ENCODE results near the gene DUSP5. TPM values are rescaled to one million over a fixed set of nuclear protein-coding genes. Genes with fewer than 3 reads are reported as not detected.
A peak's percentile ranks its signal among the peaks of the same experiment; 100 is the strongest.

Gene DUSP5
- total RNA-seq = 10 to 100 TPM in 1 of 2 donors, 1 to 10 TPM in 1; 6.9 to 33.1 TPM

- under 1% methylated on average over 45 of the region's 98 CpGs for WGBS
Measured at GRCh38 chr10:110497438-110498086, at the start of gene DUSP5. DUSP5 (plus strand) TSS chr10:110497907; CDS start chr10:110498122, 215 bp downstream.

GRCh38 chr10:110448682-110449418 lies 48.9 kb upstream of the DUSP5 start:
- Histone ChIP-seq H3K27ac (no peak overlapping the region), H3K27me3 (replicated peaks; ENCODE audit: insufficient read depth) (no peaks in the 10 kb centered on the region), H3K36me3 (no peaks in the 10 kb centered on the region), H3K9me3 (no peaks in the 10 kb centered on the region), H3K4me3 (no peak overlapping the region), H3K4me1 (replicated peaks) (no peaks in the 10 kb centered on the region)
- TF ChIP-seq CTCF (IDR thresholded peaks at IDR 0.05) (no peak), POLR2AphosphoS5 (IDR thresholded peaks at IDR 0.05) (no peak), POLR2A (IDR thresholded peaks at IDR 0.05) (no peak)
- no peak for DNase-seq (ENCODE audit: low spot score)
- 92% methylated on average over 3 of the region's 3 CpGs for WGBS
- intact Hi-C loops (cut with DNase I) = no loop called here

More at GRCh38 chr10:110497438-110498086, at the start of gene DUSP5:
- Histone ChIP-seq H3K4me3 (peak within 1 kb of the TSS; percentile 52 to 59), H3K9me3 (no peaks in the 10 kb centered on the region), H3K27me3 (replicated peaks; ENCODE audit: insufficient read depth) (no peaks in the 10 kb centered on the region), H3K27ac (peak within 1 kb of the TSS; percentile 79 to 86), H3K4me1 (replicated peaks) (no peaks in the 10 kb centered on the region), H3K36me3 (no peaks in the 10 kb centered on the region)
- peak; percentile 92 for DNase-seq (ENCODE audit: low spot score)
- TF ChIP-seq CTCF (IDR thresholded peaks at IDR 0.05) = peak in 1 of 4 experiments; percentile 25
- TF ChIP-seq POLR2A (IDR thresholded peaks at IDR 0.05) = peak; percentile 98
- TF ChIP-seq POLR2AphosphoS5 (IDR thresholded peaks at IDR 0.05) = peak; percentile 97
- intact Hi-C loops (cut with DNase I) = loop anchor here (1.0 to 5.0 kb wide), 2 partner anchors 192 to 270 kb away; no protein-coding TSS in a partner anchor

GRCh38 chr10:110455446-110455845 lies 42.3 kb upstream of the DUSP5 start:
- intact Hi-C loops (cut with DNase I) = no loop called here
- Histone ChIP-seq H3K4me1 (replicated peaks) (no peaks in the 10 kb centered on the region), H3K27me3 (replicated peaks; ENCODE audit: insufficient read depth) (no peaks in the 10 kb centered on the region), H3K9me3 (no peaks in the 10 kb centered on the region), H3K4me3 (no peak overlapping the region), H3K27ac (no peak overlapping the region), H3K36me3 (no peaks in the 10 kb centered on the region)
- TF ChIP-seq POLR2A (IDR thresholded peaks at IDR 0.05) = no peak
- TF ChIP-seq POLR2AphosphoS5 (IDR thresholded peaks at IDR 0.05) = no peak
- no peak for TF ChIP-seq CTCF (IDR thresholded peaks at IDR 0.05)
- DNase-seq (ENCODE audit: low spot score) = no peak
- WGBS = 65% methylated on average over 3 of the region's 3 CpGs

GRCh38 chr10:110456046-110456445 lies 41.7 kb upstream of the DUSP5 start:
- no peak for DNase-seq (ENCODE audit: low spot score)
- no peaks in the 10 kb centered on the region for H3K9me3 ChIP-seq
- intact Hi-C loops (cut with DNase I) = no loop called here
- WGBS = 50% methylated on average over 1 of the region's 1 CpG
- no peaks in the 10 kb centered on the region for H3K36me3 ChIP-seq
- TF ChIP-seq CTCF (IDR thresholded peaks at IDR 0.05) = no peak
- no peak for TF ChIP-seq POLR2A (IDR thresholded peaks at IDR 0.05)
- TF ChIP-seq POLR2AphosphoS5 (IDR thresholded peaks at IDR 0.05) = no peak
- H3K4me1 ChIP-seq (replicated peaks) = no peaks in the 10 kb centered on the region
- no peaks in the 10 kb centered on the region for H3K27me3 ChIP-seq (replicated peaks; ENCODE audit: insufficient read depth)
- H3K27ac ChIP-seq = no peak overlapping the region
- no peak overlapping the region for H3K4me3 ChIP-seq
